Lower leg skin (tissue), 4 donors: ENCODE measurements around the gene SLC24A5. TPM values are rescaled to one million over a fixed set of nuclear protein-coding genes. Genes with fewer than 3 reads are reported as not detected.

ENCODE experiments used
- DNase-seq, 2 donors: peaks; one replicate each; pipeline ENCODE4 v3.0.0-alpha.2; 2019; ENCODE audit warnings: low spot score in 2 of 2
- H3K4me3 ChIP-seq: fragments of 200-600 bp; sonication (generic); 2 replicates; pipeline ENCODE4 v1.5.1; 2017; ENCODE audit warnings: mild to moderate bottlenecking, low read depth; ENCODE audit not compliant: poor library complexity, severe bottlenecking
- POLR2A ChIP-seq, 2 donors: fragments of 450-650 bp; IDR thresholded peaks; one replicate each; pipeline ENCODE4 v1.6.1; 2016 to 2017; ENCODE audit warnings: antibody characterized with exemption in 2 of 2, mild to moderate bottlenecking in 1 of 2, moderate library complexity in 1 of 2
- whole genome bisulfite sequencing, 2 donors: methylation state at CpG; one replicate each; pipeline ENCODE4 v1.1.5; 2018; 5-methylcytosine and 5-hydroxymethylcytosine counted together
- intact Hi-C: fragments of 100-400 bp; cut with DNase I; formaldehyde crosslinking; loops from one replicate; pipeline ENCODE4 v1.15.0; 2023; ENCODE audit warnings: low total_unique reads
- total RNA-seq, 4 donors: library from RNA; depleted of rRNA; stranded (reverse); fragments of >200 nt; gene quantifications; one replicate each; pipeline ENCODE4 v1.1.0, GENCODE V29; 2016
- TF ChIP-seq, protein P1 (sequence below), 3 donors: fragments of 450-650 bp; IDR thresholded peaks; one replicate each; pipeline ENCODE4 v1.5.1; 2016; ENCODE audit warnings: antibody characterized with exemption in 3 of 3, mild to moderate bottlenecking in 3 of 3, moderate library complexity in 2 of 3

SLC24A5 gene
- total RNA-seq, 4 donors from 2014 or later, result 3.4 to 6.1 (median 4.2) TPM

DNA sequence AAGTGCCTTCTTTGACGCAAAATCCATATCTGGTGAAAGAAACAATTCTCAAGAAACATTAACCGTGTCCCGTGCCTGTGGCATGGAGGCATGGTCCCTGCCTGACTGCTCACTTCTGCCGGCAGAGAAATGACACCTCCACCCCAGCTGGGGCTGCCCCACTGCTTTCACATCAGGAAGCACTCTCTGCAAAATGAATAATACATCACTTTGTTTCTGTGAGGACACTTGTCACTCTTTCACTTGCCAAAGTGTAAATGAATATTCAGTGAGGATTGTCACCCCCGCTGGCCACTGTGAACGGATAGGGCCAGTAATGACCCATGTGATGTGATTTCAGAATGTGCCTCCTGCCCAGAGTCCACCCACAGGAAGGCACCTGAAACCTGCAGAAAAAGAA is 31.1 kb upstream of the SLC24A5 start:
- WGBS, 2 donors, result 61 to 68% methylated on average over 6 of the region's 6 CpGs
- intact Hi-C loops, result no loop called here
- TF ChIP-seq, protein P1, sequence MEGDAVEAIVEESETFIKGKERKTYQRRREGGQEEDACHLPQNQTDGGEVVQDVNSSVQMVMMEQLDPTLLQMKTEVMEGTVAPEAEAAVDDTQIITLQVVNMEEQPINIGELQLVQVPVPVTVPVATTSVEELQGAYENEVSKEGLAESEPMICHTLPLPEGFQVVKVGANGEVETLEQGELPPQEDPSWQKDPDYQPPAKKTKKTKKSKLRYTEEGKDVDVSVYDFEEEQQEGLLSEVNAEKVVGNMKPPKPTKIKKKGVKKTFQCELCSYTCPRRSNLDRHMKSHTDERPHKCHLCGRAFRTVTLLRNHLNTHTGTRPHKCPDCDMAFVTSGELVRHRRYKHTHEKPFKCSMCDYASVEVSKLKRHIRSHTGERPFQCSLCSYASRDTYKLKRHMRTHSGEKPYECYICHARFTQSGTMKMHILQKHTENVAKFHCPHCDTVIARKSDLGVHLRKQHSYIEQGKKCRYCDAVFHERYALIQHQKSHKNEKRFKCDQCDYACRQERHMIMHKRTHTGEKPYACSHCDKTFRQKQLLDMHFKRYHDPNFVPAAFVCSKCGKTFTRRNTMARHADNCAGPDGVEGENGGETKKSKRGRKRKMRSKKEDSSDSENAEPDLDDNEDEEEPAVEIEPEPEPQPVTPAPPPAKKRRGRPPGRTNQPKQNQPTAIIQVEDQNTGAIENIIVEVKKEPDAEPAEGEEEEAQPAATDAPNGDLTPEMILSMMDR (IDR thresholded peaks at IDR 0.05), result no peak
- H3K4me3 ChIP-seq, result no peak overlapping the region
- no peak for DNase-seq

DNA sequence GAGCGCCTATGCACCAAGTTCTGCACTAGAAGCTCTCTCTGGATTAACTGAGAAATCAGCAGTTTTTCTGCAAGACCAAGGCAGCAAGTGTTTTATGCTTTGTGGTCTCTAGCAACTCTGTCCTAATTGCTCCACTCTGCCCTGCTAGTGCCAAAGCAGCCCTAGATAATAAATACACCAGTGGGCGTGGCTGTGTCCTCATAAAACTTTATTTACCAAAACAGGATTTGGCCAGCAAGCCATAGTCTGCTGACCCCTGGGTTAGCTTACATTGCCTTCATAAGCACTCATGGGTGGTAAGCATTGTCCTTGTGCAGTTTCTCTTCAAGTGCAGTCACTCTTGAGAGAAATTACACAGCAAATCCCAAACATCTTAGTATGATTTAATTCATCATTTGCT is 30.7 kb upstream of the SLC24A5 start:
- H3K4me3 ChIP-seq, result no peak overlapping the region
- 71 to 79% methylated on average over 2 of the region's 2 CpGs for WGBS, 2 donors
- intact Hi-C loops, result no loop called here
- TF ChIP-seq, protein P1 (IDR thresholded peaks at IDR 0.05), result no peak
- TF ChIP-seq POLR2A (IDR thresholded peaks at IDR 0.05), result no peak
- DNase-seq, result no peak

DNA sequence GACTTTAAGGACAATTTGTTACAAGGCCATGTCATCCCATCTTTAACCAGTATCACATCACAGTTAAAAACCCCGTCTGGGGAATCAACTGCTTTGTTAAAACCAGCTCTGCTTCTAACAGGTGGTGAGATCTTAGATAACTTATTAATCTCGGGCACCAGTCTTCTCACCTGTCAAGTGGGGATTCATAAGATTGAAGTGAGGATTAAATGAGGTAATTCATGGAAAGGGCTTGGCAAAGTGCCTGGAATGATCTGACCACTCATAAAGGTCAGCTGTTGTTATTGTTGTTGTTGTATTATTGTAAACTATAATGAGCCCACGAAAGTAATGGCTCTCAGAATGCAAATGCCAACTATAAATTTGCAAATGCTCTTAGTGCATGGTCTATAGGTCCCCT is 30.1 kb upstream of the SLC24A5 start:
- WGBS, 2 donors, result 50 to 60% methylated on average over 3 of the region's 3 CpGs

DNA sequence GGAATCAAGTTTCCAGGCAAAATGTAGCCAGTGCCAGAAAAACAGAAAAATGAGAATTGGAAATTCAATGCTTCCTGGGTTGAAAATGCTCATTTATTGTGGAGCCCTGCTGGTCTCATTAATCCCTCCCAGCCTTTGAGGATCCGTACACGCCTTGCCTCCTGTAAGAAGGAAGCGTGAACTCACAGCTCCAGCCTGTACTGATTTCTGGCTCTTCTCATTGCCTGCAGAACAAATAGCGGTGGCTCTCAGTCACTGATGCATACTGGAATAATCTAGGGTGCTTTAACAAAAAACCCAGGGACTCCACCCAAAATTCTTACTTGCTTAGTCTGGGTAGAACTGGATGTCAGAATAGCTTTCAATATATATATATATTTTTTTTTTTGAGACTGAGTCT is 29.3 kb upstream of the SLC24A5 start:
- TF ChIP-seq, protein P1 (IDR thresholded peaks at IDR 0.05), result no peak
- no peak for TF ChIP-seq POLR2A (IDR thresholded peaks at IDR 0.05)
- no peak overlapping the region for H3K4me3 ChIP-seq
- intact Hi-C loops, result no loop called here
- no peak for DNase-seq
- WGBS, 2 donors, result 64 to 67% methylated on average over 4 of the region's 4 CpGs

More for the DNA sequence above, 30.1 kb upstream of the SLC24A5 start:
- H3K4me3 ChIP-seq, result no peak overlapping the region
- DNase-seq, result no peak
- TF ChIP-seq POLR2A (IDR thresholded peaks at IDR 0.05), result no peak
- TF ChIP-seq, protein P1 (IDR thresholded peaks at IDR 0.05), result no peak
- intact Hi-C loops, result no loop called here

DNA sequence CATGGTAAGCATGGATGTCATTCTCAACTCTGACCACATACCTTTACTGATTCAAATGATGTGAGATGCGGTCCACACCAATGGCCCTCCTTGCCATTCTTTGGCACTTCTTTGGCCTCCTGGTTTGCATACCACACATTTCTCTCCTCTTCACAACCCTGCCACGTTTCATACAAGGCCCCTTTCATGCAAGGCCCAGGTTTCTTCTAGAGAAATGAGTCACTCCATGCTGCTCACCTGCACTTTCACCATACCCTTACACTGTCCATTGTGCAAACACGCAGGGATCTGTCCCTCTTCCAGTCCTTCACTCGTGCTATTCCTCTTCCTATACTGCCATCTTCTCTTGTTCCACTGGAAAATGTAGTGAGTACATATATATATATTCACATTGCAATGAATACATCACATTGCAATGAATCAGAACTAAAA is 24.4 kb upstream of the SLC24A5 start:
- TF ChIP-seq, protein P1 (IDR thresholded peaks at IDR 0.05), result no peak
- no peak for TF ChIP-seq POLR2A (IDR thresholded peaks at IDR 0.05)
- no peak for DNase-seq
- H3K4me3 ChIP-seq, result no peak overlapping the region
- intact Hi-C loops, result no loop called here
- 66 to 74% methylated on average over 4 of the region's 4 CpGs for WGBS, 2 donors

DNA sequence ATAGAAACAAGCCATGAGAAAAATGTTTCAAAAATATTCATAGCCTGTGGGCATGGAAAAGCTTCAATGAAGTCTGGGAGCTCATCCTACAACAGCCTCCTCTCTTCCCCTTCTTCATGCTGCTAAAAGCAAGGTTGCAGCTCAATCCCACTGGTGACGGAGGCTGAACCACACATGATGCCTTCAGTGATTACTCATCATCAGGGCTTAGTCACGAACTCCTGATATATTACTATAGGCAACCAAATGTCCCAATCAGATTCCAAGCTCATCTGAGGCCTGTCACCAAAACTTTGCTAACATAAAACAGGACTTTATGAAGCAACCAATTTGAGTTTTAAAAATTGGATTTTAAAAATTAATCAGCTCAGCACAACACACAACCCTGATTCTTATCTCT is 24.0 kb upstream of the SLC24A5 start:
- no peak for DNase-seq
- intact Hi-C loops, result no loop called here
- H3K4me3 ChIP-seq, result no peak overlapping the region
- TF ChIP-seq POLR2A (IDR thresholded peaks at IDR 0.05), result no peak
- TF ChIP-seq, protein P1 (IDR thresholded peaks at IDR 0.05), result no peak
- 33 to 38% methylated on average over 2 of the region's 2 CpGs for WGBS, 2 donors
